Occipital lobe (tissue), 2 donors: ENCODE data around the gene CAMK1D. TPM values are rescaled to one million over a fixed set of nuclear protein-coding genes. Genes with fewer than 3 reads are reported as not detected.
"Not testable (repeated sequence)": the region's sequence is repeated elsewhere in the genome, so short reads cannot be mapped to it uniquely, and the experiment has no call there.

Source experiments
- DNase-seq: peaks from one replicate; lab custom pipeline; 2025; lab: John Stamatoyannopoulos, UW
- total RNA-seq: library from RNA; depleted of rRNA; stranded (reverse); fragments of >200 nt; gene quantifications from one replicate; pipeline ENCODE4 v1.2.3, GENCODE V29; 2014

Gene CAMK1D
- total RNA-seq, 1 donor from 2014 or later, result 18.9 TPM

- no peak for DNase-seq
These were observed 163.1 kb downstream of the CAMK1D start for GRCh38 chr10:12512332-12513002.

- no peak for DNase-seq
These were observed 163.6 kb downstream of the CAMK1D start for GRCh38 chr10:12513003-12513365.

GRCh38 chr10:12513775-12514673 lies 164.7 kb downstream of the CAMK1D start:
- no peak for DNase-seq

DNA sequence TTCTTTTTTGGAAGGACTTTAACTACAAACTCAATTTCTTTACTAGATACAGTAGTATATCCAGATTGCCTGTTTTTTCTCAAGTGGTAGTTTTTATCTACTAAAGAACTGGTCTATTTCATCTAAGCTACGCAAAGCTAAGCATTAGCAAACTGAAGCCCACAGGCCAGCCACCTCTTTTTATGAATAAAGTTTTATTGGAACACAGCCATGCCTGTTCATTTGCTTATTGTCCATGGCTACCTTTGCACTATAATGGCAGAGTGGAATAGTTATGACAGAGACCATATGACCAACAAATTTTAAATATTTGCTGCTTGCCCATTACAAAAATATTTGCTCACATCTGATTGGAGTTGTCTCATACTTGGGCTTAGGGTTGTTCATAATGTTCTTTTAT lies 168.7 kb downstream of the CAMK1D start:
- DNase-seq, result no peak

- DNase-seq, result no peak
These were observed 172.1 kb downstream of the CAMK1D start for GRCh38 chr10:12521423-12521822.

DNA sequence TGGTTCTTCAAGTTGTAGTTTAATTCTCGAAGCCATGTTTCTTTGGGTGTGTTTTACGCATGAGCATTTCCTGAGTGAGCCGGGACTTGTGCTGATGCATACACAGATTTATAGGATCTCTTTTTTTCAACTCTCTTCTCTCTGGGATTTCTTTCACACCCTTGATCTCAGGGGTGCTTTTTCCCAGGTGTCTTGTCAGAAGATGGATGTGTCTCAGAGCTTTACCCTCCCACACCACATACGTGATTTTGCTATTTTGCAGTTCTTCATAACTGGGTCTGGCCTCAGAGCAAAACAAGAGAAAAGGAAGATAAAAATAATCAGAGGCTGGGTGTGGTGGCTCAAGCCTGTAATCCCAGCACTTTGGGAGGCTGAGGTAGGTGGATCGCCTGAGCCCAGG lies 177.0 kb downstream of the CAMK1D start:
- no peak for DNase-seq

DNA sequence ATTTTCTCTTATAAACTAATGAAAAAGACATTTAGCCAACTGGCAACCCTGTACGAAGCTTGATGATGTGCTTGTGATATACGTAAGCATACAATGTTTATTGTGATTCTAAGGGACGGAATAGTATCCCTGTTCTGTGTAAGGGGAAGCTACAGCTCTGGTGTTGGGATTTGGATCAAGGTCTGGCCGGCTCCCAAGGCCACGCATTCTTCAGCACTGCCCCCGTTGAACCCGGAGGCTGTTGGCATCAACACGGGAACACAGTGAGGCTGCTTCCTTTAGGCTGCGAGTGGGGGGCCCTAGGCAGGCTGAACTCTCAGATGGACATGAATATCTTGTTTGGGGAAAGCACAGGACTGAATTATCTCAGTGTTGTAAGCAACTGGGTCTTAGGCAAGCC lies 180.6 kb downstream of the CAMK1D start:
- DNase-seq, result no peak

DNA sequence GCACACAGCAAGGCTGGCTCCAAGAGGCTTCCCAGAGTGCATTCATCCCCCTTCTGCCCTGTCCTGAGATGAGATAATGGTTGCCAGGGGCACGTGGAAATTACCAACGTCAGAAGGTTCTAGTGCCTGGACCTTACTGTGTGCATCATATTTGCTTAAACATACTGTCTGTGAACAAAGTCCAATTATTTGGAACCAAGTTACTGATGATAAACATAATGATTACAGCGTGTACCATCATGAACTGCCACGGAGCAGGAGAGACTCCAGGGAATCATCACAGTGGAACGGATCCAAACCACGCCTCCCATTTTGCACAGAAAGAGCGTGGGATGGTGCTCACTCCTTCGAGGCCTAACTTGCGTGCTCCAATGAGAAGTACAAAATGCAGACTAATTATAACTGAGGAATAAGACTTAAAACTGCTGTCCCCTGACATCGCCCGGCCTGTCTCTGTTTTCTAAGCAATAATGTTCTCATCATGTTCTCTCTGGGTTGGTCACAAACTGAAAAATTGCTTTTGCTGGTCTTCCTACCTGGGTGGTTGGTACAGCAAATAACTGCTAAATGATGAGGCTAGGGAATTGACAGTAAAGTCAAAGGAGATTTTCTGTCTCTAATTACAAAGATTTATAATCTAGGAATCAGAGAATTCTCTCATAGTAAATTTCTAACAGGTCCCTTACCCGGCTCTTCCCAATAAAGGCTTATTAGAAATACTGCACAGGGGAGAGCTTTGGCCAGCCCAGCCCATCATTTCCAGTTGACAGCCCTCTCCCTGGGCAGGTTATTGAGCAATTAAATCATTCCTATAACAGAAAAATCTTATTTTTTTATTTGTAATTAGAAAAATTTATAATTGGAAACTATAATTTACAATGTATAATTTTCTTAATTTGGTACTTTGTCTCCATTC lies 182.2 kb downstream of the CAMK1D start:
- no peak for DNase-seq

DNA sequence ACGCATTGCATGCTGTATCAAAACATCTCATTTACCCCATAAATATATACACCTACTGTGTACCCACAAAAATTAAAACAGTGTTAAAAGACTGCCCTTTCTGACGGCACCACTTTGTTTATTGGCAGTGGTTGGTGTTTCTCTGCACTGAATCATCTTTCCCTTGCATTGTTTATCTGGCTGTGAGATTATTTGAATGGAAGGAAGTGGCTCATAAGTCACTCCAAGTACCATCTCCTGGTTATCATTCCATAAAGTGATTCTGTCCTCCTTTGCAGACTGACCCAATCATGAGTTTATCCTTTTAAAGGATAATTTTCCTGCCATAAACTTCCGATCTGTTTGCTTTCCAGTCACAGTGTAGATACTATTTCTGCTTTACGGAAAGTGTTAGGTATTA lies 183.8 kb downstream of the CAMK1D start:
- DNase-seq, result no peak

GRCh38 chr10:12533723-12534122 lies 184.4 kb downstream of the CAMK1D start:
- no peak for DNase-seq

GRCh38 chr10:12534824-12535223 lies 185.5 kb downstream of the CAMK1D start:
- DNase-seq, result no peak

DNA sequence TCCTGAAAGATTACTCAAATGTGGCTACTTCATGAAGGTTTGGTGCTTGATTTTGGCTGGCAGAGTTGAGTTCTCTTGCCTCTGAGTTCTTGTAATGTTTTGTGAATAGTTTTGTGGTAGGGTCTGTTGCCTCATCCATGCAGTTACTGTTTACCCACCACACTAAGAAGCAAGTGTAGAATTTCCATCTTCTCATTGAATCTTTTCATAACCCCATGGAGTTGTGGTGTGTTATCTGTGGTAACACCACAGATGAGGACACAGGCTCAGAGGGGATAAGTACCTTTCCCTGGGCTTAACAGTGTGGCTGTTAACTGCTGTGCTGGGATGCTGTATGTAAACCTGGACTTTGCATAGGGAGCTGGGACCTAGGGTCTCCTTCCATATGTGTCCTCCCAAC lies 186.3 kb downstream of the CAMK1D start:
- no peak for DNase-seq

DNA sequence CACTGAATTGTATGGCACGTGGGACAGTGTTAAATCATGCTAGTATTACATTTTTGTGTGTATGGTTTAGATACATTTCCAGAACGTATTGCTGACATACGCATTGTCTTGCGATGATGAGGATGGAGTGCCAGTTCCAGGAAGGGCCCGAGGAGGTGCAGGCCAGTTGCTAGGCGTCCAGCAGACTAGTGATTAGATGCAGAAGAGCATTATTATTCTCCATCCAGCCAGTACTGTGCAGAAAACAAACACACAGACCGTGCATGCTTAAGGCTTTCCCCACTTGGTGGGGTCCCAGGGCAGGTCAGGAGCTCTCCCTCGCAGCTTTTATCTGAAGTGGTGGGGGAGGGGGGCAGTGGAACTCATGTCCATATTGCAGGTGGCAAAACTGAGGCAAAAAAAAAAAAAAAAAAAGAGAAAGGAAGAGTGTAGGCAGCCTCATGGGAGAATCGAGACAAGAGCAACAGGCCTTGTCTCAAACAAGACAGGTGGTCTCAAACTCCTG lies 189.2 kb downstream of the CAMK1D start:
- DNase-seq, result no peak

DNA sequence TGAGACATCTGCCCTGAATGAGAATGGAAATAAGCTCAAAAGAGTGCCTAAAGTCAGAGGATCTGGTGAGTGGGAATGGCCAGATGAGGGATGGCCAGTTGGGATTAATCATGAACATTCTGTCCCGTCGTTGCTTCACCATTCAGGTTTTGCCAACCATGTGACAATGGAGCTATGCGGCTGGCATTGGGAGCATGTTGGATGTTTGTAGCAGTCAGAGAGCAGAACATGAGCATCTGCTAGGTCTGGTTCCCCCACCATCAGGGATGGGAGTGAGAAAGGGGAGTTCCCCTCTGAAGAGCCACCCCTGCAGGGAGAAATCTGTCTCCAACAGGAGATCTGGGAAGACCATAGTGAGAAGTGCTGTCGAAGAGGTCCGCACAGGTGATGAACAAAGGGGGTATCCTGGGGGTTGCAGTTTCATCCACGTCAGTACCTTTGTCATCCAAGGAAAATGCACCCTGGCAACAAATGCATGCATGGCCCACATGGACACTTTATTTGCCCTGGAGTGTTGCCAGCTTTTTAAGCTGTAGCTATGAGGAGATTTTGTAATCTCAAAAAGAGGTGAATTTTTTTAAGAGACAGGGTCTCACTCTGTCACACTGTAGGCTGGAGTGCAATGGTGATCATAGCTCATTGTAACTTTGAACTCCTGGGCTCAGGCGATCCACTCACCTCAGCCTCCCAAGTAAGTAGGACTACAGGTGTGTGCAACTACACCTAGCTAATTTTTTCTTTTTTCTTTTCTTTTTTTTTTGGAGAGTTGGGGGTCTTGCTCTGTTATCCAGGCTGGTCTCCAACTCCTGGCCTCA lies 190.2 kb downstream of the CAMK1D start:
- no peak for DNase-seq

GRCh38 chr10:12540341-12540781 lies 191.0 kb downstream of the CAMK1D start:
- DNase-seq, result no peak

DNA sequence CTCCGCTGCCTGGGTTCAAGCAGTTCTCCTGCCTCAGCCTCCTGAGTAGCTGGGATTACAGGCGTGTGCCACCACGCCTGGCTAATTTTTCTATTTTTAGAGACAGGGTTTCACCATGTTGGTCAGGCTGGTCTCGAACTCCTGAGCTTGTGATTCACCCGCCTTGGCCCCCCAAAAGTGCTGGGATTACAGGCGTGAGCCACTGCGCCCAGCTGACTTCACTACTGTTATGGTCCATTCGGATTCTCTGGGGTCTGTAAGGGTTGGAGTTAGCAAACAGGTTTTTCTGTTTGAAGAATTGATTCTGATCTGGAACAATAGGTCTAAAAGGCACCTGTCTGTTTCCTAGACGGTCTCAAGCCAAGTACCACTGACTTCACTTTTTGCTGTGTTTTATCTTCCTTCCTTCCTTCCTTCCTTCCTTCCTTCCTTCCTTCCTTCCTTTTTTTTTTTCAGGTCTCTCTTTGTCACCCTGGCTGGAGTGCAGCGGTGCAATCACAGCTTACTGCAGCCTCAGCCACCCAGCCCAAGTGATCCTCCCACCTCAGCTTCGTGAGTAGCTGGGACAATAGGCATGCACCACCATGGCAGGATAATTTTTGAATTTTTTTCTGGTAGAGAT lies 192.2 kb downstream of the CAMK1D start:
- no peak for DNase-seq

DNA sequence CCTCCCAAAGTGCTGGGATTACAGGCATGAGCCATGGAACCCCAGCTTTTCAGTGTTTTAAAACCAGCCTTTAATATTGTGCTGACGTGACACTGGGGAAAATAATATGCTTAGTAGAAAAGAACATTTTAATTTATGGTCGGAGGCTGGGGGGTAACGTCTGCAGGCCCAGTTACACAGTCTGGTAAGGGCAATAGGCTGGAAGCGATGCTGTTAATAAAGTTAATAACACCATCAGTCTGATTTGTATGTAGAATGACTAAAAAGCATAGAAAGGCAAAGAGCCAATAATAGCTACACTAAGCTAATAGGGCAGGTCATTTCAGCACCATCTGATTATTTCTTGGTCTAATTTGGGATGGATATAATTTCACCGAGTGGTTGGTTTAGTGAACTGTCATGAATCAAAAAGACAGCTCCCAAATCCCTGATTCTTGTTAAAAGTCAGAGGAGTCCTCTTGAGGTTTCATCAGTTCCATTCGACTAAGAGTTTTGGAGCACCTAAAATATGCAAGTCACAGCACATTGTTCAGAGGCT lies 192.9 kb downstream of the CAMK1D start:
- DNase-seq, result no peak

GRCh38 chr10:12543589-12543988 lies 194.2 kb downstream of the CAMK1D start:
- no peak for DNase-seq

- not testable (repeated sequence) for DNase-seq
These were observed 196.9 kb downstream of the CAMK1D start for GRCh38 chr10:12546160-12546802.
